ENCODE measurements around the gene MSH5. TPM values are rescaled to one million over a fixed set of nuclear protein-coding genes. Genes with fewer than 3 reads are reported as not detected.

The MSH5 gene
- total and polyA plus RNA-seq, 2 of the 13 experiments (the other 11 are each of a cell fraction or from before 2014, with no cell fraction given): 10.2 to 38.7 TPM

DNA sequence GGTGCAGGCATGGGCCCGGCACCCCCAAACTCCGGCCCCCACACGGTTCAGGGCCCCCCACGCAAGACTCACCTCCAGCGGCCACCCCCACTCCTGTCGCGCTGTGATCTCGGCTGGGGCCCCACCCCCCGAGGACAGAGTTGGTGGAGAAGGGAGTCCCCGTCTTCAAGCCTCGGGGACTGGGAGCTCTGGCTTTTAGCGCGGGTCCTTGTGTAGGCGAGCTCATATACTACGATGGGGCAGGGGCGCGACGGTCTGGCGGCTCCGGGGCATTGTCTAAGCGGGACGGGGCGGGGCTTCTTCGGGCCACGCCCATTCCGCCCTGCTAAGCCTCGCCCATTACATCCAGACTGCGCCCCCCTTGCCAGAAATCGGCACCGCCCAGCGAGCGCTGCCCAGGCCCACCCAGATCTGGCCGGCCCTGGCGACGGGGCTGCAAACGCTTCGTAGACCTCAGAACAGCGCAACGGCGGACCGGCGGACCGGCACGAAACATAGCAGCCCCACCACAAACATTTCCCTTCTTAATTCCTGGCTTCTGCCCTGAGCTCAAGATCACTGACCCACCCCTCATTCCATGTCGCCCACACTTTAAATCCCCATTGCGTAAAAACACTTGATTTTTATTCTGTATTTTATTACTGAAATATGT lies 9.7 kb upstream of the MSH5 start (continued):
- TF ChIP-seq, protein P1, sequence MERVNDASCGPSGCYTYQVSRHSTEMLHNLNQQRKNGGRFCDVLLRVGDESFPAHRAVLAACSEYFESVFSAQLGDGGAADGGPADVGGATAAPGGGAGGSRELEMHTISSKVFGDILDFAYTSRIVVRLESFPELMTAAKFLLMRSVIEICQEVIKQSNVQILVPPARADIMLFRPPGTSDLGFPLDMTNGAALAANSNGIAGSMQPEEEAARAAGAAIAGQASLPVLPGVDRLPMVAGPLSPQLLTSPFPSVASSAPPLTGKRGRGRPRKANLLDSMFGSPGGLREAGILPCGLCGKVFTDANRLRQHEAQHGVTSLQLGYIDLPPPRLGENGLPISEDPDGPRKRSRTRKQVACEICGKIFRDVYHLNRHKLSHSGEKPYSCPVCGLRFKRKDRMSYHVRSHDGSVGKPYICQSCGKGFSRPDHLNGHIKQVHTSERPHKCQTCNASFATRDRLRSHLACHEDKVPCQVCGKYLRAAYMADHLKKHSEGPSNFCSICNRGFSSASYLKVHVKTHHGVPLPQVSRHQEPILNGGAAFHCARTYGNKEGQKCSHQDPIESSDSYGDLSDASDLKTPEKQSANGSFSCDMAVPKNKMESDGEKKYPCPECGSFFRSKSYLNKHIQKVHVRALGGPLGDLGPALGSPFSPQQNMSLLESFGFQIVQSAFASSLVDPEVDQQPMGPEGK (CRISPR knock-in tag; IDR thresholded peaks at IDR 0.05): peak; percentile 68; the same call in 1 of the 2 replicates
- peak; percentile 92 for TF ChIP-seq ZNF501 (CRISPR knock-in tag; IDR thresholded peaks at IDR 0.05)
- TF ChIP-seq, protein P2, sequence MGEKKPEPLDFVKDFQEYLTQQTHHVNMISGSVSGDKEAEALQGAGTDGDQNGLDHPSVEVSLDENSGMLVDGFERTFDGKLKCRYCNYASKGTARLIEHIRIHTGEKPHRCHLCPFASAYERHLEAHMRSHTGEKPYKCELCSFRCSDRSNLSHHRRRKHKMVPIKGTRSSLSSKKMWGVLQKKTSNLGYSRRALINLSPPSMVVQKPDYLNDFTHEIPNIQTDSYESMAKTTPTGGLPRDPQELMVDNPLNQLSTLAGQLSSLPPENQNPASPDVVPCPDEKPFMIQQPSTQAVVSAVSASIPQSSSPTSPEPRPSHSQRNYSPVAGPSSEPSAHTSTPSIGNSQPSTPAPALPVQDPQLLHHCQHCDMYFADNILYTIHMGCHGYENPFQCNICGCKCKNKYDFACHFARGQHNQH (CRISPR knock-in tag; IDR thresholded peaks at IDR 0.05): peak; percentile 10; the same call in 1 of the 2 replicates
- TF ChIP-seq CHD4 (IDR thresholded peaks at IDR 0.05; ENCODE audit: borderline replicate concordance, low read length): no peak
- TF ChIP-seq HOXA9 (CRISPR knock-in tag; IDR thresholded peaks at IDR 0.05; ENCODE audit: borderline replicate concordance): peak; percentile 71; the same call in 1 of the 2 replicates
- TF ChIP-seq, protein P3, sequence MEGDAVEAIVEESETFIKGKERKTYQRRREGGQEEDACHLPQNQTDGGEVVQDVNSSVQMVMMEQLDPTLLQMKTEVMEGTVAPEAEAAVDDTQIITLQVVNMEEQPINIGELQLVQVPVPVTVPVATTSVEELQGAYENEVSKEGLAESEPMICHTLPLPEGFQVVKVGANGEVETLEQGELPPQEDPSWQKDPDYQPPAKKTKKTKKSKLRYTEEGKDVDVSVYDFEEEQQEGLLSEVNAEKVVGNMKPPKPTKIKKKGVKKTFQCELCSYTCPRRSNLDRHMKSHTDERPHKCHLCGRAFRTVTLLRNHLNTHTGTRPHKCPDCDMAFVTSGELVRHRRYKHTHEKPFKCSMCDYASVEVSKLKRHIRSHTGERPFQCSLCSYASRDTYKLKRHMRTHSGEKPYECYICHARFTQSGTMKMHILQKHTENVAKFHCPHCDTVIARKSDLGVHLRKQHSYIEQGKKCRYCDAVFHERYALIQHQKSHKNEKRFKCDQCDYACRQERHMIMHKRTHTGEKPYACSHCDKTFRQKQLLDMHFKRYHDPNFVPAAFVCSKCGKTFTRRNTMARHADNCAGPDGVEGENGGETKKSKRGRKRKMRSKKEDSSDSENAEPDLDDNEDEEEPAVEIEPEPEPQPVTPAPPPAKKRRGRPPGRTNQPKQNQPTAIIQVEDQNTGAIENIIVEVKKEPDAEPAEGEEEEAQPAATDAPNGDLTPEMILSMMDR (CRISPR knock-in tag; IDR thresholded peaks at IDR 0.05): peak; percentile 23; the same call in 1 of the 2 replicates
- TF ChIP-seq, protein P4, sequence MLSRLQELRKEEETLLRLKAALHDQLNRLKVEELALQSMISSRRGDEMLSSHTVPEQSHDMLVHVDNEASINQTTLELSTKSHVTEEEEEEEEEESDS (CRISPR knock-in tag; IDR thresholded peaks at IDR 0.05; ENCODE audit: borderline replicate concordance): no peak; the same call in 1 of the 2 replicates
- TF ChIP-seq NRL (CRISPR knock-in tag; IDR thresholded peaks at IDR 0.05; ENCODE audit: borderline replicate concordance): 0 out of 2 replicates have a peak, but pooled peaks have one; percentile 33
- TF ChIP-seq ZNF138 (CRISPR knock-in tag; IDR thresholded peaks at IDR 0.05; ENCODE audit: low read depth): peak; percentile 78; the same call in 1 of the 2 replicates
- TF ChIP-seq MLLT10 (CRISPR knock-in tag; IDR thresholded peaks at IDR 0.05): no peak
- no peak for TF ChIP-seq ZNF570 (CRISPR knock-in tag; IDR thresholded peaks at IDR 0.05; ENCODE audit: borderline replicate concordance)
- peak; percentile 87 for TF ChIP-seq HNRNPK (IDR thresholded peaks at IDR 0.05; ENCODE audit: low read depth, low read length, poor library complexity, severe bottlenecking)
- TF ChIP-seq PRPF4 (IDR thresholded peaks at IDR 0.05; ENCODE audit: low read depth, low read length, poor library complexity, severe bottlenecking): peak; percentile 50
- peak; percentile 83 for TF ChIP-seq ZNF563 (CRISPR knock-in tag; IDR thresholded peaks at IDR 0.05)
- TF ChIP-seq, protein P5, sequence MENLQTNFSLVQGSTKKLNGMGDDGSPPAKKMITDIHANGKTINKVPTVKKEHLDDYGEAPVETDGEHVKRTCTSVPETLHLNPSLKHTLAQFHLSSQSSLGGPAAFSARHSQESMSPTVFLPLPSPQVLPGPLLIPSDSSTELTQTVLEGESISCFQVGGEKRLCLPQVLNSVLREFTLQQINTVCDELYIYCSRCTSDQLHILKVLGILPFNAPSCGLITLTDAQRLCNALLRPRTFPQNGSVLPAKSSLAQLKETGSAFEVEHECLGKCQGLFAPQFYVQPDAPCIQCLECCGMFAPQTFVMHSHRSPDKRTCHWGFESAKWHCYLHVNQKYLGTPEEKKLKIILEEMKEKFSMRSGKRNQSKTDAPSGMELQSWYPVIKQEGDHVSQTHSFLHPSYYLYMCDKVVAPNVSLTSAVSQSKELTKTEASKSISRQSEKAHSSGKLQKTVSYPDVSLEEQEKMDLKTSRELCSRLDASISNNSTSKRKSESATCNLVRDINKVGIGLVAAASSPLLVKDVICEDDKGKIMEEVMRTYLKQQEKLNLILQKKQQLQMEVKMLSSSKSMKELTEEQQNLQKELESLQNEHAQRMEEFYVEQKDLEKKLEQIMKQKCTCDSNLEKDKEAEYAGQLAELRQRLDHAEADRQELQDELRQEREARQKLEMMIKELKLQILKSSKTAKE (CRISPR knock-in tag; IDR thresholded peaks at IDR 0.05; ENCODE audit: borderline replicate concordance): peak; percentile 56; the same call in 1 of the 2 replicates
- TF ChIP-seq ATF7-NPFF (CRISPR knock-in tag; IDR thresholded peaks at IDR 0.05; ENCODE audit: low read depth): peak; percentile 88
- peak; percentile 82 for TF ChIP-seq PTBP1 (IDR thresholded peaks at IDR 0.05; ENCODE audit: low read depth, low read length, poor library complexity, severe bottlenecking)

All from HepG2 (cell line).